Caco-2 (cell line): Measurements from ENCODE around the gene CER1. TPM values are rescaled to one million over a fixed set of nuclear protein-coding genes. Genes with fewer than 3 reads are reported as not detected.
"Not testable (repeated sequence)": the region's sequence is repeated elsewhere in the genome, so short reads cannot be mapped to it uniquely, and the experiment has no call there.

Source experiments
- BruUV-seq: library from RNA; stranded (reverse); fragments of 400-500 nt; replicated peaks from 2 replicates; lab custom pipeline; 2021; lab: Mats Ljungman, UMichigan
- CTCF ChIA-PET: fragments of 300-600 bp; sonication (Branson Sonifier 250); formaldehyde crosslinking; loops from one replicate; lab custom pipeline; 2022; ENCODE audit warnings: antibody characterized with exemption; lab: Charles Lee
- POLR2A ChIA-PET: fragments of 300-600 bp; sonication (Branson Sonifier 250); formaldehyde crosslinking; loops from one replicate; lab custom pipeline; 2022; ENCODE audit warnings: antibody characterized with exemption; lab: Charles Lee
- DNase-seq, 2 experiments: peaks; one replicate each; pipeline versions ENCODE4 v3.0.0 to v3.0.0-alpha.2; 2020 to 2022
- H3K27me3 ChIP-seq: replicated peaks from 2 replicates; pipeline ENCODE4 v1.6.0; 2011; ENCODE audit warnings: low read length; ENCODE audit not compliant: control insufficient read depth, insufficient read depth
- H3K36me3 ChIP-seq: 2 replicates; pipeline ENCODE4 v1.5.1; 2011; ENCODE audit warnings: low read length; ENCODE audit not compliant: control insufficient read depth, insufficient read depth
- H3K4me1 ChIP-seq: fragments of 250-450 bp; sonication (Bioruptor Pico); 2 replicates; pipeline ENCODE4 v1.5.1; 2020; ENCODE audit warnings: mild to moderate bottlenecking
- H3K4me3 ChIP-seq: 2 replicates; pipeline ENCODE4 v1.5.1; 2011; ENCODE audit warnings: low read depth, mild to moderate bottlenecking, control low read depth, low read length
- H3K9me3 ChIP-seq: fragments of 250-450 bp; sonication (Bioruptor Pico); 2 replicates; pipeline ENCODE4 v1.5.1; 2020; ENCODE audit warnings: mild to moderate bottlenecking, moderate library complexity
- H3K27ac Mint-ChIP-seq: one replicate; pipeline ENCODE4 v1.8.0; 2022; ENCODE audit warnings: mixed read lengths; ENCODE audit not compliant: unreplicated experiment
- H3K27me3 Mint-ChIP-seq: one replicate; pipeline ENCODE4 v1.8.0; 2022; ENCODE audit warnings: mixed read lengths; ENCODE audit not compliant: insufficient read depth, unreplicated experiment
- H3K36me3 Mint-ChIP-seq: one replicate; pipeline ENCODE4 v1.8.0; 2022; ENCODE audit warnings: mild to moderate bottlenecking, mixed read lengths; ENCODE audit not compliant: insufficient read depth, unreplicated experiment
- H3K4me1 Mint-ChIP-seq: one replicate; pipeline ENCODE4 v1.8.0; 2022; ENCODE audit warnings: low read depth, mixed read lengths; ENCODE audit not compliant: unreplicated experiment
- H3K4me3 Mint-ChIP-seq: one replicate; pipeline ENCODE4 v1.8.0; 2022; ENCODE audit warnings: mild to moderate bottlenecking, moderate library complexity, mixed read lengths; ENCODE audit not compliant: unreplicated experiment
- H3K9me3 Mint-ChIP-seq: one replicate; pipeline ENCODE4 v1.8.0; 2022; ENCODE audit warnings: mixed read lengths; ENCODE audit not compliant: unreplicated experiment
- intact Hi-C: fragments of 100-400 bp; cut with micrococcal nuclease; formaldehyde crosslinking; loops from one replicate; pipeline ENCODE4 v1.10.0; 2022; ENCODE audit not compliant: unreplicated experiment
- total RNA-seq: library from RNA; stranded (reverse); gene quantifications from 2 replicates; pipeline ENCODE4 v1.2.3, GENCODE V29; 2022
- TF ChIP-seq, protein P1 (sequence below), 2 experiments: fragments of 200-600 bp in 1 of 2; IDR thresholded peaks; 1 replicate in 1 of 2; 2 replicates in 1 of 2; pipeline versions ENCODE4 v1.5.1 to v1.8.0; 2011 to 2022; ENCODE audit warnings: antibody characterized with exemption in 1 of 2, control low read depth in 1 of 2, inconsistent platforms in 1 of 2, low read depth in 1 of 2, low read length in 1 of 2, mild to moderate bottlenecking in 1 of 2, moderate library complexity in 1 of 2; ENCODE audit not compliant: insufficient read depth in 1 of 2, severe bottlenecking in 1 of 2, unreplicated experiment in 1 of 2

The CER1 gene
- total RNA-seq, 1 experiment from 2014 or later: not detected

DNA sequence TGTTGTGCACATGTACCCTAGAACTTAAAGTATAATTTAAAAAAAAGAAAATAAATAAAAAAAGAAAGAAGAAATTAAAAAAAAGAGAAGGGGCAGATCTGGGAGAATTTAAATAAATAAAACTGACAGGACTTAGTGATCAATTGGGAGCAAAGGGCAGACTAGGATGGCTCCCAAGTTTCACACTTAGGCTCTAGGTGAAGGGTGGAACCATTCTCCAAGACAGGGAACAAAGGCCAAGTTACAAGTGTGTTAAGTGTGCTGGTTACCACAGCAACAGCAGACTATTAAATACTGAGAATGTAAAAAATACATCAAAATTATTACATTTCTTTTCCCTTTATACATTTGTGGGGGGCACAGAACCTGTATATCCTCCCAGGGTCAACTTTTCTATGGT is 36.4 kb downstream of the CER1 start:
- H3K27ac Mint-ChIP-seq: no peak overlapping the region

DNA sequence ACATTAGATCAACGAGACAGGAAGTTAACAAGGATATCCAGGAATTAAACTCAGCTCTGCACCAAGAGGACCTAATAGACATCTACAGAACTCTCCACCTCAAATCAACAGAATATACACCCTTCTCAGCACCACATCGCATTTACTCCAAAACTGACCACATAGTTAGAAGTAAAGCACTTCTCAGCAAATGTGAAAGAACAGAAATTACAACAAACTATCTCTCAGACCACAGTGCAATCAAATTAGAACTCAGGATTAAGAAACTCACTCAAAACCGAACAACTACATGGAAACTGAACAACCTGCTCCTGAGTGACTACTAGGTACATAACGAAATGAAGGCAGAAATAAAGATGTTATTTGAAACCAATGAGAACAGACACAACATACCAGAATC is 39.9 kb downstream of the CER1 start:
- H3K27me3 Mint-ChIP-seq, intact Hi-C loops, DNase-seq, H3K9me3 ChIP-seq, H3K36me3 ChIP-seq, H3K27me3 ChIP-seq, H3K9me3 Mint-ChIP-seq, H3K4me3 ChIP-seq, CTCF ChIA-PET, H3K4me1 ChIP-seq, BruUV-seq, H3K27ac Mint-ChIP-seq, H3K36me3 Mint-ChIP-seq, H3K4me1 Mint-ChIP-seq, POLR2A ChIA-PET, H3K4me3 Mint-ChIP-seq: not testable (repeated sequence)

More for the DNA sequence above, 36.4 kb downstream of the CER1 start:
- Histone ChIP-seq H3K9me3 (no peaks in the 10 kb centered on the region), H3K4me1 (no peaks in the 10 kb centered on the region), H3K4me3 (no peak overlapping the region), H3K27me3 (no peaks in the 10 kb centered on the region), H3K36me3 (no peaks in the 10 kb centered on the region)
- no peaks in the 10 kb centered on the region for H3K4me1 Mint-ChIP-seq
- ChIA-PET POLR2A (no interaction called here), CTCF (no interaction called here)
- TF ChIP-seq, protein P1, sequence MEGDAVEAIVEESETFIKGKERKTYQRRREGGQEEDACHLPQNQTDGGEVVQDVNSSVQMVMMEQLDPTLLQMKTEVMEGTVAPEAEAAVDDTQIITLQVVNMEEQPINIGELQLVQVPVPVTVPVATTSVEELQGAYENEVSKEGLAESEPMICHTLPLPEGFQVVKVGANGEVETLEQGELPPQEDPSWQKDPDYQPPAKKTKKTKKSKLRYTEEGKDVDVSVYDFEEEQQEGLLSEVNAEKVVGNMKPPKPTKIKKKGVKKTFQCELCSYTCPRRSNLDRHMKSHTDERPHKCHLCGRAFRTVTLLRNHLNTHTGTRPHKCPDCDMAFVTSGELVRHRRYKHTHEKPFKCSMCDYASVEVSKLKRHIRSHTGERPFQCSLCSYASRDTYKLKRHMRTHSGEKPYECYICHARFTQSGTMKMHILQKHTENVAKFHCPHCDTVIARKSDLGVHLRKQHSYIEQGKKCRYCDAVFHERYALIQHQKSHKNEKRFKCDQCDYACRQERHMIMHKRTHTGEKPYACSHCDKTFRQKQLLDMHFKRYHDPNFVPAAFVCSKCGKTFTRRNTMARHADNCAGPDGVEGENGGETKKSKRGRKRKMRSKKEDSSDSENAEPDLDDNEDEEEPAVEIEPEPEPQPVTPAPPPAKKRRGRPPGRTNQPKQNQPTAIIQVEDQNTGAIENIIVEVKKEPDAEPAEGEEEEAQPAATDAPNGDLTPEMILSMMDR (IDR thresholded peaks at IDR 0.05; ENCODE audit: insufficient read depth in 1 of 2, low read depth in 1 of 2, low read length in 1 of 2, severe bottlenecking in 1 of 2, unreplicated experiment in 1 of 2): no peak
- BruUV-seq: no TSS peak
- no peak overlapping the region for H3K4me3 Mint-ChIP-seq
- intact Hi-C loops: no loop called here
- DNase-seq: no peak
- H3K27me3 Mint-ChIP-seq: no peaks in the 10 kb centered on the region
- H3K9me3 Mint-ChIP-seq: no peaks in the 10 kb centered on the region
- no peaks in the 10 kb centered on the region for H3K36me3 Mint-ChIP-seq

- ChIA-PET POLR2A (no interaction called here), CTCF (no interaction called here)
- H3K27ac Mint-ChIP-seq: no peak overlapping the region
Measured at GRCh38 chr9:14678776-14679175, 43.8 kb downstream of the CER1 start.

More at GRCh38 chr9:14678776-14679175, 43.8 kb downstream of the CER1 start:
- Histone ChIP-seq H3K9me3 (no peaks in the 10 kb centered on the region), H3K4me1 (no peaks in the 10 kb centered on the region), H3K36me3 (no peaks in the 10 kb centered on the region), H3K4me3 (no peak overlapping the region), H3K27me3 (no peaks in the 10 kb centered on the region)
- intact Hi-C loops: no loop called here
- Mint-ChIP-seq H3K4me1 (no peaks in the 10 kb centered on the region), H3K36me3 (peaks cover 4% of the 10 kb centered on the region), H3K4me3 (no peak overlapping the region), H3K9me3 (no peaks in the 10 kb centered on the region), H3K27me3 (no peaks in the 10 kb centered on the region)
- no TSS peak for BruUV-seq
- TF ChIP-seq, protein P1 (IDR thresholded peaks at IDR 0.05; ENCODE audit: insufficient read depth in 1 of 2, low read depth in 1 of 2, low read length in 1 of 2, severe bottlenecking in 1 of 2, unreplicated experiment in 1 of 2): no peak
- DNase-seq: no peak
